Right lobe of liver (tissue), 6 donors: Measurements from ENCODE around the gene LITAF. TPM values are rescaled to one million over a fixed set of nuclear protein-coding genes. Genes with fewer than 3 reads are reported as not detected.

Source experiments
- ATAC-seq, 4 donors: fragments of 200-7000 bp; cut with Tn5 transposase; one replicate each; pipeline ENCODE4 v1.9.1; 2020; ENCODE audit warnings: mild to moderate bottlenecking in 4 of 4, moderate library complexity in 4 of 4
- DNase-seq, 3 donors: peaks; one replicate each; pipeline ENCODE4 v3.0.0-alpha.2; 2020
- H3K27ac ChIP-seq, 3 donors: fragments of 200-600 bp; one replicate each; pipeline ENCODE4 v1.8.0; 2022
- H3K27me3 ChIP-seq, 2 donors: fragments of 200-600 bp; one replicate each; pipeline ENCODE4 v1.8.0; 2022
- H3K36me3 ChIP-seq, 4 donors: fragments of 200-600 bp; sonication (generic) in 1 of 4; one replicate each; pipeline versions ENCODE4 v1.5.1 to v1.8.0; 2017 to 2022; ENCODE audit warnings: control low read depth in 1 of 4
- H3K4me1 ChIP-seq, 4 donors: fragments of 200-600 bp; sonication (generic) in 1 of 4; one replicate each; pipeline versions ENCODE4 v1.5.1 to v1.8.0; 2017 to 2022; ENCODE audit warnings: control low read depth in 1 of 4
- H3K4me3 ChIP-seq, 3 donors: fragments of 200-600 bp; one replicate each; pipeline ENCODE4 v1.8.0; 2022
- H3K9me3 ChIP-seq, 4 donors: fragments of 200-600 bp; sonication (generic) in 1 of 4; one replicate each; pipeline versions ENCODE4 v1.5.1 to v1.8.0; 2017 to 2022; ENCODE audit warnings: control low read depth in 1 of 4
- CTCF ChIP-seq, 4 donors: fragments of 200-600 bp in 3 of 4; fragments of 450-650 bp in 1 of 4; IDR thresholded peaks; one replicate each; pipeline versions ENCODE4 v1.5.1 to v1.8.0; 2016 to 2022; ENCODE audit warnings: antibody characterized with exemption in 4 of 4, mild to moderate bottlenecking in 2 of 4
- POLR2A ChIP-seq: fragments of 450-650 bp; IDR thresholded peaks from one replicate; pipeline ENCODE4 v1.6.1; 2017; ENCODE audit warnings: antibody characterized with exemption, mild to moderate bottlenecking
- WGBS: methylation state at CpG from one replicate; pipeline ENCODE4 v1.1.6; 2018; ENCODE audit warnings: low coverage, low lambda C conversion rate; ENCODE audit not compliant: insufficient coverage; ENCODE audit errors: missing lambda C conversion rate; 5-methylcytosine and 5-hydroxymethylcytosine counted together
- intact Hi-C, 2 donors: fragments of 100-400 bp; cut with DNase I; formaldehyde crosslinking; loops; one replicate each; pipeline versions ENCODE4 v1.11.2 to v1.14.1; 2022
- total RNA-seq, 6 experiments: library from RNA; depleted of rRNA in 2 of 6; stranded (reverse); fragments of >200 nt in 2 of 6; fragmentation: NEBNext Ultra II Directional in 3 of 6; extraction: Animal tissue kit (Norgen Biotek cat#: 25700) in 3 of 6; gene quantifications; one replicate each; pipeline versions ENCODE4 v1.1.0 to v1.2.4, GENCODE V29; 2016 to 2023
- donor health status: DM: no; HTN: yes; CAD: no.
- donor health status: DM: no; HTN: no; CAD: no.
- donor health status: DM: no; HTN: no; CAD: no.
- donor health status: DM: no; HTN: yes; CAD: no.
- donor health status: DM: no; HTN: yes; CAD: no.

Gene LITAF
- total RNA-seq, 6 experiments from 2014 or later: 43.7 to 148 (median 59.1) TPM

GRCh38 chr16:11585460-11586377, 1.0 kb downstream of the LITAF start:
- Histone ChIP-seq H3K27me3 (no peaks in the 10 kb centered on the region), H3K9me3 (no peaks in the 10 kb centered on the region), H3K27ac (peak overlapping the region; percentile 91 to 97 (median 95)), H3K36me3 (no peaks in the 10 kb centered on the region), H3K4me3 (peak overlapping the region; percentile 45 to 77 (median 71)), H3K4me1 (peaks cover 0 to 27% (median 10%) of the 10 kb centered on the region in 4 donors)
- DNase-seq (peak; percentile 55 to 68 (median 64)), ATAC-seq (peak; percentile 37 to 59 (median 50))
- WGBS: 23% methylated on average over 4 of the region's 29 CpGs
- intact Hi-C loops: no loop called here
- TF ChIP-seq POLR2A (peak; percentile 62), CTCF (IDR thresholded peaks at IDR 0.05) (no peak)

- ATAC-seq (peak; percentile 59 to 63 (median 63)), DNase-seq (peak in 2 of 3 donors; percentile 39 to 49)
- 0% methylated on average over 7 of the region's 7 CpGs for WGBS
- Histone ChIP-seq H3K27me3 (no peaks in the 10 kb centered on the region), H3K4me1 (peaks cover 0 to 27% (median 10%) of the 10 kb centered on the region in 4 donors), H3K9me3 (no peaks in the 10 kb centered on the region), H3K27ac (peak overlapping the region; percentile 91 to 97 (median 95)), H3K36me3 (no peaks in the 10 kb centered on the region), H3K4me3 (peak overlapping the region; percentile 1 to 26 (median 7))
- intact Hi-C loops: no loop called here
- TF ChIP-seq POLR2A: peak; percentile 50
- TF ChIP-seq CTCF (IDR thresholded peaks at IDR 0.05): no peak
Measured at GRCh38 chr16:11583889-11584565, 2.7 kb downstream of the LITAF start.

- no peak for TF ChIP-seq POLR2A
- no peak for TF ChIP-seq CTCF (IDR thresholded peaks at IDR 0.05)
- intact Hi-C loops: no loop called here
- DNase-seq (peak in 1 of 3 donors; percentile 7), ATAC-seq (no peak)
- Histone ChIP-seq H3K27me3 (no peaks in the 10 kb centered on the region), H3K4me3 (no peak overlapping the region), H3K36me3 (no peaks in the 10 kb centered on the region), H3K9me3 (no peaks in the 10 kb centered on the region), H3K4me1 (peaks cover 0 to 27% (median 10%) of the 10 kb centered on the region in 4 donors), H3K27ac (peak overlapping the region in 2 of 3 donors; percentile 95 to 97)
- 56% methylated on average over 6 of the region's 7 CpGs for WGBS
Measured at GRCh38 chr16:11583166-11583565, 3.6 kb downstream of the LITAF start.

GRCh38 chr16:11582157-11582814, 4.4 kb downstream of the LITAF start:
- ATAC-seq (no peak), DNase-seq (no peak)
- Histone ChIP-seq H3K9me3 (no peaks in the 10 kb centered on the region), H3K27me3 (no peaks in the 10 kb centered on the region), H3K4me3 (no peak overlapping the region), H3K27ac (no peak overlapping the region), H3K4me1 (peaks cover 0 to 27% (median 10%) of the 10 kb centered on the region in 4 donors), H3K36me3 (no peaks in the 10 kb centered on the region)
- intact Hi-C loops: no loop called here
- WGBS: 68% methylated on average over 7 of the region's 7 CpGs
- TF ChIP-seq POLR2A (no peak), CTCF (IDR thresholded peaks at IDR 0.05) (no peak)
